ENCODE data around the gene PDX1.

Gene PDX1

DNA sequence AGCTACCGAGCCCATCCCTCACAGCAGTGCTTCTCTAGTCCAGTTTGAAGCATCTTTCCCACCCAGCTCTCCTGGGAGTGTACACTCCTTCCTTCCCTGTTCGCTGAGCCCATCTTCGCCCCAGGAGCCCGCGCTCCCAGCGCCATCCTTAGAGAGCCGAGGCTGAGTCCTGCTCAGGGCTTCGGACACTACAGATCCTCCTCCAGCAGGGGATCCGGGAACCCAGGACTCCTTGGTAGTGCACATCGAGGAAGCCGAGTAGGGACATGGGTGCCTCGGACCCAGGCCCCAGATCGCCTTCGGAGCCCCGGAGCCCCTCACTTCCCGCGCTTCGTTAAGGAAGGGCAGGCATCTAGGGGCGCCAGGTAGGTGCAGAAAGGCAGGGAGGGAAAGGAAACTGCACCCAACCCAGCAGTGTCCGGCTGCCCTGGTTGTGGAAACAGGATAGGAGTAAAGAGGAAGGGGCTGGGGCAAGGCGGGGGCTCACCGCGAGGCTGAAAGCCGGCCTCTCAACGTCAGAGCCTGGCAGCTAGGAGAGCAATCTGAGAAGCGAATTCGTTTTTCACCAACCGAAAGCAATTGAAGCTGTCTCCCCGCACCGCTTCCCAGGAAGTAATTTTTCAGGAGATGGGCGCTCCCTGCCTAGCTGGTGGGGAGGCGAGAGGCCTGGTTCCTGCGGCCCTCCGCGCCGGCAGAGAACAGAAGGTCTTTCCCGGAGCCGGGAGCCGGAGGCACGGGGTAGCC, 1.0 kb downstream of the PDX1 start:
- no peak overlapping the region for H3K4me2 ChIP-seq (ENCODE audit: low read depth, low read length, poor library complexity, severe bottlenecking)
- no peak overlapping the region for H3K4me3 ChIP-seq (ENCODE audit: insufficient read depth, low read length, poor library complexity, severe bottlenecking)

GRCh38 chr13:27921421-27921960, 1.7 kb downstream of the PDX1 start:
- H3F3A ChIP-seq (ENCODE audit: insufficient read depth): no peaks in the 10 kb centered on the region
- no peaks in the 10 kb centered on the region for H3K9me2 ChIP-seq (replicated peaks; ENCODE audit: insufficient read depth, low read length)
- no peak overlapping the region for H2AFZ ChIP-seq (ENCODE audit: low read depth, low read length, severe bottlenecking)
- no peaks in the 10 kb centered on the region for H3K79me2 ChIP-seq (ENCODE audit: insufficient read depth, low read length)
- H4K20me1 ChIP-seq (ENCODE audit: low read depth, low read length): no peaks in the 10 kb centered on the region
- no peak overlapping the region for H3K4me3 ChIP-seq (ENCODE audit: insufficient read depth, low read length, poor library complexity, severe bottlenecking)
- no peak overlapping the region for H3K27ac ChIP-seq (ENCODE audit: low read depth, low read length)
- H3K36me3 ChIP-seq (ENCODE audit: low read length): no peaks in the 10 kb centered on the region
- no peaks in the 10 kb centered on the region for H3K9me3 ChIP-seq (ENCODE audit: insufficient read depth, low read length)
- no peak for TF ChIP-seq EZH2phosphoT487 (conservative IDR thresholded peaks at IDR 0.05; ENCODE audit: low read length)
- no peak overlapping the region for H3K4me2 ChIP-seq (ENCODE audit: low read depth, low read length, poor library complexity, severe bottlenecking)
- no peak overlapping the region for H3K9ac ChIP-seq (ENCODE audit: low read length)
- no peaks in the 10 kb centered on the region for H3K27me3 ChIP-seq (ENCODE audit: low read length)

More for the DNA sequence above, 1.0 kb downstream of the PDX1 start:
- Histone ChIP-seq H3K79me2 (ENCODE audit: insufficient read depth, low read length) (no peaks in the 10 kb centered on the region), H3K9me3 (ENCODE audit: insufficient read depth, low read length) (no peaks in the 10 kb centered on the region), H3K27me3 (ENCODE audit: low read length) (no peaks in the 10 kb centered on the region), H4K20me1 (ENCODE audit: low read depth, low read length) (no peaks in the 10 kb centered on the region), H3K27ac (ENCODE audit: low read depth, low read length) (no peak overlapping the region), H3K9ac (ENCODE audit: low read length) (no peak overlapping the region), H2AFZ (ENCODE audit: low read depth, low read length, severe bottlenecking) (no peak overlapping the region), H3K9me2 (replicated peaks; ENCODE audit: insufficient read depth, low read length) (no peaks in the 10 kb centered on the region), H3K36me3 (ENCODE audit: low read length) (no peaks in the 10 kb centered on the region), H3F3A (ENCODE audit: insufficient read depth) (no peaks in the 10 kb centered on the region)
- TF ChIP-seq, protein P1, sequence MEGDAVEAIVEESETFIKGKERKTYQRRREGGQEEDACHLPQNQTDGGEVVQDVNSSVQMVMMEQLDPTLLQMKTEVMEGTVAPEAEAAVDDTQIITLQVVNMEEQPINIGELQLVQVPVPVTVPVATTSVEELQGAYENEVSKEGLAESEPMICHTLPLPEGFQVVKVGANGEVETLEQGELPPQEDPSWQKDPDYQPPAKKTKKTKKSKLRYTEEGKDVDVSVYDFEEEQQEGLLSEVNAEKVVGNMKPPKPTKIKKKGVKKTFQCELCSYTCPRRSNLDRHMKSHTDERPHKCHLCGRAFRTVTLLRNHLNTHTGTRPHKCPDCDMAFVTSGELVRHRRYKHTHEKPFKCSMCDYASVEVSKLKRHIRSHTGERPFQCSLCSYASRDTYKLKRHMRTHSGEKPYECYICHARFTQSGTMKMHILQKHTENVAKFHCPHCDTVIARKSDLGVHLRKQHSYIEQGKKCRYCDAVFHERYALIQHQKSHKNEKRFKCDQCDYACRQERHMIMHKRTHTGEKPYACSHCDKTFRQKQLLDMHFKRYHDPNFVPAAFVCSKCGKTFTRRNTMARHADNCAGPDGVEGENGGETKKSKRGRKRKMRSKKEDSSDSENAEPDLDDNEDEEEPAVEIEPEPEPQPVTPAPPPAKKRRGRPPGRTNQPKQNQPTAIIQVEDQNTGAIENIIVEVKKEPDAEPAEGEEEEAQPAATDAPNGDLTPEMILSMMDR (IDR thresholded peaks at IDR 0.05; ENCODE audit: insufficient read depth, low read length, poor library complexity, severe bottlenecking): no peak
- TF ChIP-seq EZH2phosphoT487 (conservative IDR thresholded peaks at IDR 0.05; ENCODE audit: low read length): no peak

- H3K9ac ChIP-seq (ENCODE audit: low read length): no peak overlapping the region
- no peaks in the 10 kb centered on the region for H3K36me3 ChIP-seq (ENCODE audit: low read length)
- no peak overlapping the region for H3K4me2 ChIP-seq (ENCODE audit: low read depth, low read length, poor library complexity, severe bottlenecking)
- H3K9me2 ChIP-seq (replicated peaks; ENCODE audit: insufficient read depth, low read length): no peaks in the 10 kb centered on the region
- no peak overlapping the region for H3K4me3 ChIP-seq (ENCODE audit: insufficient read depth, low read length, poor library complexity, severe bottlenecking)
- no peaks in the 10 kb centered on the region for H3F3A ChIP-seq (ENCODE audit: insufficient read depth)
- H3K27ac ChIP-seq (ENCODE audit: low read depth, low read length): no peak overlapping the region
- H4K20me1 ChIP-seq (ENCODE audit: low read depth, low read length): no peaks in the 10 kb centered on the region
- no peaks in the 10 kb centered on the region for H3K79me2 ChIP-seq (ENCODE audit: insufficient read depth, low read length)
- H3K9me3 ChIP-seq (ENCODE audit: insufficient read depth, low read length): no peaks in the 10 kb centered on the region
- no peak overlapping the region for H2AFZ ChIP-seq (ENCODE audit: low read depth, low read length, severe bottlenecking)
- no peak for TF ChIP-seq EZH2phosphoT487 (conservative IDR thresholded peaks at IDR 0.05; ENCODE audit: low read length)
- TF ChIP-seq, protein P1 (IDR thresholded peaks at IDR 0.05; ENCODE audit: insufficient read depth, low read length, poor library complexity, severe bottlenecking): no peak
- H3K27me3 ChIP-seq (ENCODE audit: low read length): no peaks in the 10 kb centered on the region
Measured at GRCh38 chr13:27921961-27922882, 2.4 kb downstream of the PDX1 start.

All from SU-DHL-6 (cell line).